K562 (cell line): ENCODE data around the gene GAL3ST1. TPM values are rescaled to one million over a fixed set of nuclear protein-coding genes. Genes with fewer than 3 reads are reported as not detected.

ENCODE experiments used
- ARID2 ChIP-seq: fragments of 450-650 bp; IDR thresholded peaks from 2 replicates; pipeline ENCODE4 v1.6.1; 2017; ENCODE audit warnings: antibody characterized with exemption, mild to moderate bottlenecking
- BACH1 ChIP-seq: fragments of 200-800 bp; sonication (Bioruptor generic); IDR thresholded peaks from 2 replicates; pipeline ENCODE4 v1.6.1; 2016; ENCODE audit warnings: missing genetic modification characterization, missing compliant biosample characterization
- BRF1 ChIP-seq: IDR thresholded peaks from 3 replicates; pipeline ENCODE4 v1.6.1; 2011; ENCODE audit warnings: borderline replicate concordance, mild to moderate bottlenecking; ENCODE audit not compliant: insufficient read length; ENCODE audit errors: extremely low read depth
- CBFB ChIP-seq: sonication (generic); formaldehyde crosslinking; IDR thresholded peaks from 2 replicates; pipeline ENCODE4 v1.4.0; 2020; ENCODE audit warnings: mild to moderate bottlenecking, missing genetic modification reagents
- HMG20A ChIP-seq: fragments of 450-650 bp; formaldehyde crosslinking; conservative IDR thresholded peaks from 2 replicates; pipeline ENCODE4 v1.4.0; 2020; ENCODE audit warnings: mild to moderate bottlenecking, mixed read lengths
- HMGN3 ChIP-seq: IDR thresholded peaks from 2 replicates; pipeline ENCODE4 v1.6.1; 2011; ENCODE audit warnings: borderline replicate concordance, low read depth, mild to moderate bottlenecking, mixed read lengths, low read length; ENCODE audit not compliant: insufficient read length; ENCODE audit errors: extremely low read depth
- HNRNPLL ChIP-seq: fragments of 200-400 bp; formaldehyde crosslinking; IDR thresholded peaks from 2 replicates; pipeline ENCODE4 v1.6.1; 2017; ENCODE audit warnings: low read length, low read depth, mild to moderate bottlenecking; ENCODE audit not compliant: poor library complexity, severe bottlenecking
- POLR2AphosphoS2 ChIP-seq: IDR thresholded peaks from 2 replicates; pipeline ENCODE4 v1.6.1; 2012; ENCODE audit warnings: low read length, improper control_type of control experiment
- RAD51 ChIP-seq: fragments of 450-650 bp; IDR thresholded peaks from 2 replicates; pipeline ENCODE4 v1.7.1; 2016; ENCODE audit warnings: low read depth, mild to moderate bottlenecking, borderline replicate concordance
- TAF1 ChIP-seq: IDR thresholded peaks from 2 replicates; pipeline ENCODE4 v1.6.1; 2011; ENCODE audit warnings: mild to moderate bottlenecking, low read length, moderate library complexity; ENCODE audit not compliant: insufficient read depth, control insufficient read depth, severe bottlenecking; ENCODE audit errors: extremely low read depth
- TCFL5 ChIP-seq: fragments of 250-450 bp; sonication (Bioruptor Pico); conservative IDR thresholded peaks from 2 replicates; pipeline ENCODE4 v1.6.1; 2021; ENCODE audit warnings: mild to moderate bottlenecking, moderate library complexity, matching md5 sums
- ZC3H4 ChIP-seq: sonication (generic); formaldehyde crosslinking; IDR thresholded peaks from 2 replicates; pipeline ENCODE4 v1.9.0; 2021; ENCODE audit warnings: missing genetic modification reagents, borderline replicate concordance
- ZNF197 ChIP-seq: fragments of 200-800 bp; sonication (Bioruptor generic); IDR thresholded peaks from 2 replicates; pipeline ENCODE4 v1.6.1; 2016; ENCODE audit warnings: low read depth, missing genetic modification characterization, missing compliant biosample characterization
- polyA plus RNA-seq, 8 experiments: library from polyadenylated mRNA; depleted of rRNA in 4 of 8; stranded (reverse) in 5 of 8; unstranded in 3 of 8; fragments of >200 nt; fragmentation: Nextera tagmentation in 2 of 8; fragmentation: Illumina TruSeq in 1 of 8; extraction: Ambion mirVana in 2 of 8; extraction: Trizol in 1 of 8; gene quantifications; 2 replicates each; pipeline versions ENCODE4 v1.2.1 to v1.2.3, GENCODE V29; 2011 to 2014; ENCODE audit warnings: inconsistent platforms in 1 of 8, missing spikeins in 1 of 8
- total RNA-seq, 7 experiments: library from RNA; depleted of rRNA in 6 of 7; stranded (reverse); fragments of >200 nt in 6 of 7; fragmentation: Illumina TruSeq in 2 of 7; extraction: Trizol in 2 of 7; gene quantifications; 2 replicates each; pipeline versions ENCODE4 v1.2.1 to v1.2.3, GENCODE V29; 2011 to 2021; ENCODE audit warnings: low replicate concordance in 1 of 7
- TF ChIP-seq, protein P1 (sequence below): fragments of 250-450 bp; sonication (Bioruptor Pico); IDR thresholded peaks from 2 replicates; pipeline ENCODE4 v1.8.0; 2022; ENCODE audit warnings: inconsistent platforms, mild to moderate bottlenecking, moderate library complexity, borderline replicate concordance
- TF ChIP-seq, protein P2 (sequence below): fragments of 450-650 bp; formaldehyde crosslinking; IDR thresholded peaks from 2 replicates; pipeline ENCODE4 v1.4.0; 2020; ENCODE audit warnings: mild to moderate bottlenecking, moderate library complexity
- TF ChIP-seq, protein P3 (sequence below): fragments of 250-450 bp; sonication (Bioruptor Pico); IDR thresholded peaks from 2 replicates; pipeline ENCODE4 v1.5.0; 2020; ENCODE audit warnings: mild to moderate bottlenecking, borderline replicate concordance
- TF ChIP-seq, protein P4 (sequence below), 2 experiments: fragments of 450-650 bp in 1 of 2; sonication (generic) in 1 of 2; formaldehyde crosslinking in 1 of 2; IDR thresholded peaks in 1 of 2; conservative IDR thresholded peaks in 1 of 2; 2 replicates each; pipeline versions ENCODE4 v1.6.1 to v1.8.1; 2016 to 2023; ENCODE audit warnings: mild to moderate bottlenecking in 2 of 2, moderate library complexity in 2 of 2, inconsistent platforms in 1 of 2, missing genetic modification reagents in 1 of 2

GAL3ST1 gene
- total and polyA plus RNA-seq, 9 of the 15 experiments (the other 6 are each of a cell fraction or from before 2014, with no cell fraction given), result 0.03 to 1.9 (median 0.33) TPM; not detected in 1

DNA sequence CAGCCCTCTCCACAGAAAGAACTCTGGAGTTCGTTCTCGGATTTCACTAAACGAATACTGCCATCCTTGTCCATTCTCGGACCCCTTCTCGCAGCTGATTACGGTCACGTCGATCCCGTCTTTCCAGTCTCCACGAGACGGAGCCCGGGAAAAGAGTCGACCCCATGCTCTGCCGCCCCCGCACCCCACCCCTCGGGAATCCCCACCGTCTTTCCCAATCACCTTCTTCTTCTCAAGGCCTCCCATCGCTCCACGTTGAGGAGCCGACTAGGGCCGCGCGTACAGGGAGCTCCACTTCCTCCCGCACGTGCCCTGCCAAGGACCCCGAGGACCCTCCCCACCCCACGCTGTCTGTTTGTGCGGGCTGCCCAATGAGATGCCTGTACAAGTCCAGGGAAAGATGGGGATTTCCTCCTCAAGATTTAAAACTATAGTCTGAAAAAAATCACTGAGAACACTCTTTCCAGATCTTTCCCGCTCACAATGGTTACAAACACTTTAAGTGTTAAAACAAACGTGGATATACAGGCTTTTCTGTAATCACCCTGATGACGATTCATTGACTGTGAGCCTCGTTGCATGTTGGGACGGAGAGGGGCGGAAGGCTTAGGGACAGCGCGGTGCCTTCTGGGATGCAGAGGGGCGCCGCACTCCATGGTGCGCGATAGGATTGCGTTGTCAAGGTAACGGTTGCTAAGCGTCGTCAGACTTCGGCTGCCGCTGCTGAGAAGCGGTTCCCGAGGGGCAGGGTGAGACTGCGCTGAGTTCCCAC, 17.3 kb upstream of the GAL3ST1 start, which contains the start of gene PES1 (continued):
- TF ChIP-seq, protein P1, sequence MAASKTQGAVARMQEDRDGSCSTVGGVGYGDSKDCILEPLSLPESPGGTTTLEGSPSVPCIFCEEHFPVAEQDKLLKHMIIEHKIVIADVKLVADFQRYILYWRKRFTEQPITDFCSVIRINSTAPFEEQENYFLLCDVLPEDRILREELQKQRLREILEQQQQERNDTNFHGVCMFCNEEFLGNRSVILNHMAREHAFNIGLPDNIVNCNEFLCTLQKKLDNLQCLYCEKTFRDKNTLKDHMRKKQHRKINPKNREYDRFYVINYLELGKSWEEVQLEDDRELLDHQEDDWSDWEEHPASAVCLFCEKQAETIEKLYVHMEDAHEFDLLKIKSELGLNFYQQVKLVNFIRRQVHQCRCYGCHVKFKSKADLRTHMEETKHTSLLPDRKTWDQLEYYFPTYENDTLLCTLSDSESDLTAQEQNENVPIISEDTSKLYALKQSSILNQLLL (CRISPR knock-in tag), result no peak
- TF ChIP-seq, protein P2, sequence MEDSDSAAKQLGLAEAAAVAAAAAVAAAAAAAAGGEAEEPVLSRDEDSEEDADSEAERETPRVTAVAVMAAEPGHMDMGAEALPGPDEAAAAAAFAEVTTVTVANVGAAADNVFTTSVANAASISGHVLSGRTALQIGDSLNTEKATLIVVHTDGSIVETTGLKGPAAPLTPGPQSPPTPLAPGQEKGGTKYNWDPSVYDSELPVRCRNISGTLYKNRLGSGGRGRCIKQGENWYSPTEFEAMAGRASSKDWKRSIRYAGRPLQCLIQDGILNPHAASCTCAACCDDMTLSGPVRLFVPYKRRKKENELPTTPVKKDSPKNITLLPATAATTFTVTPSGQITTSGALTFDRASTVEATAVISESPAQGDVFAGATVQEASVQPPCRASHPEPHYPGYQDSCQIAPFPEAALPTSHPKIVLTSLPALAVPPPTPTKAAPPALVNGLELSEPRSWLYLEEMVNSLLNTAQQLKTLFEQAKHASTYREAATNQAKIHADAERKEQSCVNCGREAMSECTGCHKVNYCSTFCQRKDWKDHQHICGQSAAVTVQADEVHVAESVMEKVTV, result no peak
- TF ChIP-seq ZC3H4 (CRISPR knock-in tag), result no peak
- TF ChIP-seq TCFL5, result no peak
- TF ChIP-seq, protein P3, sequence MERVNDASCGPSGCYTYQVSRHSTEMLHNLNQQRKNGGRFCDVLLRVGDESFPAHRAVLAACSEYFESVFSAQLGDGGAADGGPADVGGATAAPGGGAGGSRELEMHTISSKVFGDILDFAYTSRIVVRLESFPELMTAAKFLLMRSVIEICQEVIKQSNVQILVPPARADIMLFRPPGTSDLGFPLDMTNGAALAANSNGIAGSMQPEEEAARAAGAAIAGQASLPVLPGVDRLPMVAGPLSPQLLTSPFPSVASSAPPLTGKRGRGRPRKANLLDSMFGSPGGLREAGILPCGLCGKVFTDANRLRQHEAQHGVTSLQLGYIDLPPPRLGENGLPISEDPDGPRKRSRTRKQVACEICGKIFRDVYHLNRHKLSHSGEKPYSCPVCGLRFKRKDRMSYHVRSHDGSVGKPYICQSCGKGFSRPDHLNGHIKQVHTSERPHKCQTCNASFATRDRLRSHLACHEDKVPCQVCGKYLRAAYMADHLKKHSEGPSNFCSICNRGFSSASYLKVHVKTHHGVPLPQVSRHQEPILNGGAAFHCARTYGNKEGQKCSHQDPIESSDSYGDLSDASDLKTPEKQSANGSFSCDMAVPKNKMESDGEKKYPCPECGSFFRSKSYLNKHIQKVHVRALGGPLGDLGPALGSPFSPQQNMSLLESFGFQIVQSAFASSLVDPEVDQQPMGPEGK (CRISPR knock-in tag), result no peak
- no peak for TF ChIP-seq BRF1
- TF ChIP-seq RAD51, result peak; percentile 45; the same call in 1 of the 2 replicates
- no peak for TF ChIP-seq HMG20A (CRISPR knock-in tag)
- TF ChIP-seq, protein P4, sequence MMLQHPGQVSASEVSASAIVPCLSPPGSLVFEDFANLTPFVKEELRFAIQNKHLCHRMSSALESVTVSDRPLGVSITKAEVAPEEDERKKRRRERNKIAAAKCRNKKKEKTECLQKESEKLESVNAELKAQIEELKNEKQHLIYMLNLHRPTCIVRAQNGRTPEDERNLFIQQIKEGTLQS (IDR thresholded peaks at IDR 0.05), result peak; percentile 75; the same call in 1 of the 2 replicates
- TF ChIP-seq, protein P4 (CRISPR knock-in tag; conservative IDR thresholded peaks at IDR 0.05), result no peak; the same call in 1 of the 2 replicates
- TF ChIP-seq BACH1, result no peak
- no peak for TF ChIP-seq ZNF197
- TF ChIP-seq TAF1, result peak; percentile 56
- TF ChIP-seq CBFB (CRISPR knock-in tag), result no peak
- no peak for TF ChIP-seq HNRNPLL
- no peak for TF ChIP-seq POLR2AphosphoS2
- TF ChIP-seq HMGN3, result no peak
- no peak for TF ChIP-seq ARID2
